Measurements from ENCODE around the gene FKBP2. TPM values are rescaled to one million over a fixed set of nuclear protein-coding genes. Genes with fewer than 3 reads are reported as not detected.

Gene FKBP2
- total RNA-seq, 1 experiment from 2014 or later, result 41.0 TPM

DNA sequence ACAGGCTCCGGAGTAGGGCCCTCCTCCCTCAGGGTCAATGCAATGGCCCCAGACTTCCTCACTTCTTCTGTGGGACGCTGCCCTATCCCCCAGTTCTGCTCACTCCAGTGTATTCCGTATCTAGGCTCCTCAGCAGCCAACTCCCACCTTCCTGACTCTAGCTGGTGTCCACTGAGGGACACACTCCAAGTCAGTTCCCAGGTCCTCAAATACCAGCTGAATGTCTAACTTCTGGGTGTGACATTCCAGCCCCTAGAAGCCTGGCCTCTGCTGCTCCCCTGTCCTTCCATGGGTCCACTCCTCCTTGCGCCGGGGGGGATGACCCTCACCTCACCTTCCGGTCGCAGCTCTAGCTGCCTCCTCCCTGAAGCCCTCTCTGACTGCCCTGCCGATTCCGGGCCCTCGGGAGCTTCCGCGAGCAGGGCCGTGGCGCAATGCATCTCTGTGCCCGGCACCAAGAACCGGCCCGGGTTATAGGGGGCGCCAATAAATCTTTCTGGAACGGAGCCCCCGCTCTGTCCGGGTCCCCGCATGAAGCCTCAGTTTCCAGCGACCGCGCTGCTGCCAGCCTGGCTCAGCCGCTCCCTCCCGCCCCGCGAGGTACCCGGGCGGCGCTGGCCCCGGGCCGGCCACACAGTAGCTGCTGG lies 28.1 kb downstream of the FKBP2 start:
- Histone ChIP-seq H3K4ac (ENCODE audit: low read depth, low read length) (no peak overlapping the region), H2BK12ac (ENCODE audit: insufficient read length, low read depth, low read length) (no peak overlapping the region), H3K56ac (ENCODE audit: insufficient read length, low read depth, low read length) (no peak overlapping the region), H2BK20ac (ENCODE audit: low read depth, low read length, poor library complexity, severe bottlenecking) (no peak overlapping the region), H2BK120ac (ENCODE audit: low read depth, low read length, poor library complexity, severe bottlenecking) (peak overlapping the region; percentile 24), H3T11ph (ENCODE audit: low read length) (no peak overlapping the region), H3K79me1 (ENCODE audit: insufficient read depth, low read depth, low read length, poor library complexity, severe bottlenecking) (no peaks in the 10 kb centered on the region), H3K27ac (ENCODE audit: insufficient read length, low read depth, low read length) (no peak overlapping the region), H2AFZ (ENCODE audit: low read length) (no peak overlapping the region), H3K27me3 (ENCODE audit: insufficient read depth, low read length) (no peaks in the 10 kb centered on the region), H3K18ac (ENCODE audit: insufficient read length, low read depth, low read length) (peak overlapping the region; percentile 68), H3K4me1 (ENCODE audit: insufficient read depth, low read length) (no peaks in the 10 kb centered on the region), H3K14ac (ENCODE audit: insufficient read depth, low read length) (peak overlapping the region; percentile 32; the same call in 1 of the 2 replicates), H3K4me2 (ENCODE audit: insufficient read depth, insufficient read length, low read length) (peak overlapping the region; percentile 29), H2BK5ac (ENCODE audit: insufficient read length, low read length) (no peak overlapping the region), H2BK15ac (ENCODE audit: low read depth, low read length) (no peak overlapping the region), H4K91ac (ENCODE audit: insufficient read length, low read depth, low read length) (no peak overlapping the region), H4K5ac (ENCODE audit: insufficient read length, low read depth, low read length) (no peak overlapping the region), H4K20me1 (ENCODE audit: control insufficient read depth, insufficient read depth, insufficient read length) (peaks cover 2% of the 10 kb centered on the region), H3K9me3 (ENCODE audit: control insufficient read depth, low read depth, low read length) (no peaks in the 10 kb centered on the region), H3K79me2 (ENCODE audit: insufficient read depth, low read length) (no peaks in the 10 kb centered on the region), H2AK5ac (ENCODE audit: insufficient read length, low read length) (no peak overlapping the region), H3K9ac (ENCODE audit: extremely low read depth, insufficient read length, low read length) (peak overlapping the region; percentile 42), H4K8ac (replicated peaks; ENCODE audit: insufficient read length, low read depth, low read length) (no peak overlapping the region), H3K23me2 (ENCODE audit: insufficient read length, low read depth, low read length, poor library complexity, severe bottlenecking) (peaks cover 15% of the 10 kb centered on the region), H3K23ac (ENCODE audit: insufficient read length, low read depth, low read length) (no peak overlapping the region)
- H3K4me1 Mint-ChIP-seq, result peaks cover 21 to 23% of the 10 kb centered on the region in 2 experiments
- H3K27ac Mint-ChIP-seq, result peak overlapping the region in 2 of 3 experiments; percentile 95 to 96; a peak in 4 of 7 replicates
- WGBS (ENCODE audit: extremely low coverage, insufficient read length, low lambda C conversion rate), result no CpG with 5 or more reads among the region's 34 CpGs
- DNase-seq, result peak; percentile 80
- H3K4me3 Mint-ChIP-seq, result peak overlapping the region; percentile 97 to 99
- peaks cover 16 to 37% (median 27%) of the 10 kb centered on the region in 3 experiments; a peak in 6 of 7 replicates for H3K36me3 Mint-ChIP-seq (ENCODE audit: insufficient read depth in 1 of 3, low read depth in 3 of 3)
- TF ChIP-seq, protein P1, sequence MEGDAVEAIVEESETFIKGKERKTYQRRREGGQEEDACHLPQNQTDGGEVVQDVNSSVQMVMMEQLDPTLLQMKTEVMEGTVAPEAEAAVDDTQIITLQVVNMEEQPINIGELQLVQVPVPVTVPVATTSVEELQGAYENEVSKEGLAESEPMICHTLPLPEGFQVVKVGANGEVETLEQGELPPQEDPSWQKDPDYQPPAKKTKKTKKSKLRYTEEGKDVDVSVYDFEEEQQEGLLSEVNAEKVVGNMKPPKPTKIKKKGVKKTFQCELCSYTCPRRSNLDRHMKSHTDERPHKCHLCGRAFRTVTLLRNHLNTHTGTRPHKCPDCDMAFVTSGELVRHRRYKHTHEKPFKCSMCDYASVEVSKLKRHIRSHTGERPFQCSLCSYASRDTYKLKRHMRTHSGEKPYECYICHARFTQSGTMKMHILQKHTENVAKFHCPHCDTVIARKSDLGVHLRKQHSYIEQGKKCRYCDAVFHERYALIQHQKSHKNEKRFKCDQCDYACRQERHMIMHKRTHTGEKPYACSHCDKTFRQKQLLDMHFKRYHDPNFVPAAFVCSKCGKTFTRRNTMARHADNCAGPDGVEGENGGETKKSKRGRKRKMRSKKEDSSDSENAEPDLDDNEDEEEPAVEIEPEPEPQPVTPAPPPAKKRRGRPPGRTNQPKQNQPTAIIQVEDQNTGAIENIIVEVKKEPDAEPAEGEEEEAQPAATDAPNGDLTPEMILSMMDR (conservative IDR thresholded peaks at IDR 0.05), result no peak
- H3K9me3 Mint-ChIP-seq, result no peaks in the 10 kb centered on the region
- no peaks in the 10 kb centered on the region; the same call in none of the 2 replicates for H3K27me3 Mint-ChIP-seq (ENCODE audit: low read depth)
